Testis (tissue), 3 donors: ENCODE measurements around the gene DDN. TPM values are rescaled to one million over a fixed set of nuclear protein-coding genes. Genes with fewer than 3 reads are reported as not detected.

Experiments
- DNase-seq: peaks from one replicate; pipeline ENCODE4 v3.0.0-alpha.2; 2019
- H3K27ac ChIP-seq, 2 donors: fragments of 200-600 bp; sonication (generic); one replicate each; pipeline ENCODE4 v1.5.1; 2019
- H3K27me3 ChIP-seq: fragments of 200-600 bp; sonication (generic); one replicate; pipeline ENCODE4 v1.5.1; 2019
- H3K36me3 ChIP-seq: fragments of 200-600 bp; sonication (generic); one replicate; pipeline ENCODE4 v1.5.1; 2017; ENCODE audit warnings: low read depth; ENCODE audit errors: missing control alignments
- H3K4me1 ChIP-seq: fragments of 200-600 bp; sonication (generic); one replicate; pipeline ENCODE4 v1.5.1; 2019
- H3K4me3 ChIP-seq, 2 donors: fragments of 200-600 bp; sonication (generic); one replicate each; pipeline ENCODE4 v1.5.1; 2017 to 2019
- H3K9me3 ChIP-seq: fragments of 200-600 bp; sonication (generic); one replicate; pipeline ENCODE4 v1.5.1; 2017
- POLR2A ChIP-seq: fragments of 450-650 bp; IDR thresholded peaks from one replicate; pipeline ENCODE4 v1.6.1; 2017; ENCODE audit warnings: antibody characterized with exemption, mild to moderate bottlenecking, moderate library complexity
- WGBS, 2 donors: methylation state at CpG; one replicate each; pipeline ENCODE4 v1.1.5; 2018; 5-methylcytosine and 5-hydroxymethylcytosine counted together
- intact Hi-C: fragments of 100-400 bp; cut with DNase I; formaldehyde crosslinking; loops from one replicate; pipeline ENCODE4 v1.15.1; 2023; ENCODE audit warnings: low total_unique reads
- polyA plus RNA-seq: library from polyadenylated mRNA; stranded (reverse); fragments of 350-450 nt; fragmentation: Illumina TruSeq; extraction: RNeasy Lipid Tissue Mini Kit (QIAGEN cat#74804); gene quantifications from one replicate; pipeline ENCODE4 v1.2.3, GENCODE V29; 2014; ENCODE audit warnings: low read depth, low replicate concordance; ENCODE audit not compliant: insufficient read depth
- total RNA-seq, 2 donors: library from RNA; depleted of rRNA; stranded (reverse); fragments of >200 nt; gene quantifications; one replicate each; pipeline ENCODE4 v1.2.3, GENCODE V29; 2016
- TF ChIP-seq, protein P1 (sequence below), 3 experiments: fragments of 450-650 bp in 2 of 3; fragments of 200-600 bp in 1 of 3; sonication (generic) in 1 of 3; IDR thresholded peaks; one replicate each; pipeline ENCODE4 v1.5.1; 2016 to 2019; ENCODE audit warnings: antibody characterized with exemption in 3 of 3, mild to moderate bottlenecking in 2 of 3, moderate library complexity in 1 of 3

Gene DDN
- total and polyA plus RNA-seq, 3 donors from 2014 or later = 0.31 to 0.96 (median 0.55) TPM

DNA sequence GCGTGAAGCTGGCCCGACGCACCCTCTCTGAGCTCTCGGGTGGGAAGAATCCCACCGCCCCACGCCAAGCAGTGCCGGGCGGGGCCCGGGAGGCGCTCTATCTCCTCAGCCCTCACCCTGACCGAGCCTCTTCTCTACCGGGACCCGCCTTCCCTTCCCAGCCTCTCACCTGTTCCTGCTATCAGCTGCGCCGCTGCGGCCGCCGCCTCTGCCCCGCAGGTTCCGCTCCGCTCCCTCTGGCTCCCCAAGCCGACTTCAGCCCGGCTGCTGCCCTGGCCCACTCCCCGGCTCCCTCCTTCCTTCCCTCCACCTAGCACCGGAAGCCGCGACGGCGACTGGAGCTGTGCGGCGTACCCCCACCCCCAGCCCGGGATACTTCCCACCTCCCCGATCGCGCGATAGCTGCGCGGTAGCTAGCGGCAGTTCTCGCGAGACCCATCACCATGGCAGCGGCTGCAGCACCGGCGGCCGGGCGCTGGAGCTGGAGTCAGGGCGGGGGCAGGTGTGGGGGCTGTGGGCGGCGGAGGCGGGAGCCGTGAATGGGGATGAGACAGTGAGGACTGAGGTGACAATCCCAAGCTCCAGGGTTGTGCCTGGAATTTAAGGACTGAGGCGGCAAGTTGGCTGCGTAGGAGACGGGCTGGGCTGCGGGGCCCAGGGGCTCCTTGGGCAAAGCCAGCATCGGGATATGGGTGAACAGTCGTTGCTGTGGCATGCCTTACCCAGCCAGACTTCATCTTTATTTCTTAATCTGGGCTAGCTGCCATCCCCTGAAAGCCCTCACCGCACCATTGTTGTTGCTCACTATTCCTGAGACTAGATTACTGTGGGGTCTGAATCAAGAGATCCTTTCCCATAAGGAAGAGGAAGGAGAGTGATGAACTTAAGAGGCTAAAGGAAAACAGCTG is 41.8 kb downstream of the DDN start, which contains the start of gene ARF3:
TSS of gene ARF3 (minus strand) at position 347 of the 908 bp plus-strand sequence. CDS start 16,392 bp downstream, outside the sequence.
- H3K9me3 ChIP-seq = no peaks in the 10 kb centered on the region
- peaks cover 12% of the 10 kb centered on the region for H3K4me1 ChIP-seq
- TF ChIP-seq, protein P1, sequence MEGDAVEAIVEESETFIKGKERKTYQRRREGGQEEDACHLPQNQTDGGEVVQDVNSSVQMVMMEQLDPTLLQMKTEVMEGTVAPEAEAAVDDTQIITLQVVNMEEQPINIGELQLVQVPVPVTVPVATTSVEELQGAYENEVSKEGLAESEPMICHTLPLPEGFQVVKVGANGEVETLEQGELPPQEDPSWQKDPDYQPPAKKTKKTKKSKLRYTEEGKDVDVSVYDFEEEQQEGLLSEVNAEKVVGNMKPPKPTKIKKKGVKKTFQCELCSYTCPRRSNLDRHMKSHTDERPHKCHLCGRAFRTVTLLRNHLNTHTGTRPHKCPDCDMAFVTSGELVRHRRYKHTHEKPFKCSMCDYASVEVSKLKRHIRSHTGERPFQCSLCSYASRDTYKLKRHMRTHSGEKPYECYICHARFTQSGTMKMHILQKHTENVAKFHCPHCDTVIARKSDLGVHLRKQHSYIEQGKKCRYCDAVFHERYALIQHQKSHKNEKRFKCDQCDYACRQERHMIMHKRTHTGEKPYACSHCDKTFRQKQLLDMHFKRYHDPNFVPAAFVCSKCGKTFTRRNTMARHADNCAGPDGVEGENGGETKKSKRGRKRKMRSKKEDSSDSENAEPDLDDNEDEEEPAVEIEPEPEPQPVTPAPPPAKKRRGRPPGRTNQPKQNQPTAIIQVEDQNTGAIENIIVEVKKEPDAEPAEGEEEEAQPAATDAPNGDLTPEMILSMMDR (IDR thresholded peaks at IDR 0.05) = no peak
- no peak for TF ChIP-seq POLR2A
- H3K27ac ChIP-seq = peak within 1 kb of the TSS; percentile 72 to 75
- no peaks in the 10 kb centered on the region for H3K36me3 ChIP-seq
- peak; percentile 97 for DNase-seq
- intact Hi-C loops = no loop called here
- H3K27me3 ChIP-seq = no peaks in the 10 kb centered on the region
- H3K4me3 ChIP-seq = peak within 1 kb of the TSS; percentile 88 to 90
- WGBS, 2 donors = 0 to 2% methylated on average over 20 to 56 of the region's 58 CpGs

DNA sequence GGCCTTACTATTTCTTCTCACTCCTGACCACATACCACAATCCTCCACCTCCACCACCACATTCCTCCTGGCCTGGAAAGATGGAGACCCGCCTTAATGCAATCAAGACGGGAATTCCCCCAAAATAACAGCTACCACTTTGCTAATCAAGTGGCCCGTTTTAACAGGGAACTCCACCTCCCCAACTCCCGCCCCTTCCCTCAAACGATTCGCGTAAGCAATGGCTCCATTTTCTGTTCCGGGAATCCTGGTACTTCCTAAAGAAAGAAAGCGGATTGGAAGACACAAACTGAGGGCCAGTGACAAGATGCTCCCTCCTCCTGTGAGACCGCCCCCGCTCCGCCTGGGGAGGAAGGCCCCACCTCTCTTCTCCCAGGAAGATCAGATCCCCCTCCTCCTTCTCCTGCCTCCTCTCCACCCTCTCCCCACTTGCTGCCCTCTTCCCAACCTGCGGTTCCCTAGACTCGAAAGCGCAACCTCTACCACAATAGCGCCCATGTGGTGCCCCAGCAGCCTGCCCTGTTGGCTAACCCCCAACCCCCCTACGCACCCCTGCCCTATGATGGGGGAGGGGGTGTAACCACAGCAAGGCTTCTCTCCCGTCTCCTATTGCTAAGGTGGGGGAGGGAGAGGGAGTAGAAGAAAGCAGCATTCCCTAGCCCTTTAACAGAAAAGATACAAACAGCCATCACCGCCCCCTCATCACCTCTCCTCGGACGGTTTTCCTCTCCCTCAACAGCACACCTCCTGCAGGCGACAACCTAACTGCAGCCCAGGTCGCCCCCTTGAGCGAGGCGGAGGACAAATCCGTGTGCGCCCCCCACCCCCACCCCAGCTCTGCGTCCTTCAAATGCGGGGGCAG is 42.7 kb downstream of the DDN start:
- Histone ChIP-seq H3K27me3 (no peaks in the 10 kb centered on the region), H3K36me3 (no peaks in the 10 kb centered on the region), H3K4me1 (peaks cover 12% of the 10 kb centered on the region), H3K27ac (peak overlapping the region; percentile 72 to 75), H3K9me3 (no peaks in the 10 kb centered on the region), H3K4me3 (peak overlapping the region; percentile 88 to 90)
- intact Hi-C loops = no loop called here
- WGBS, 2 donors = 1% methylated on average over 27 to 29 of the region's 29 CpGs
- DNase-seq = peak; percentile 91
- TF ChIP-seq POLR2A = no peak
- TF ChIP-seq, protein P1 (IDR thresholded peaks at IDR 0.05) = no peak

DNA sequence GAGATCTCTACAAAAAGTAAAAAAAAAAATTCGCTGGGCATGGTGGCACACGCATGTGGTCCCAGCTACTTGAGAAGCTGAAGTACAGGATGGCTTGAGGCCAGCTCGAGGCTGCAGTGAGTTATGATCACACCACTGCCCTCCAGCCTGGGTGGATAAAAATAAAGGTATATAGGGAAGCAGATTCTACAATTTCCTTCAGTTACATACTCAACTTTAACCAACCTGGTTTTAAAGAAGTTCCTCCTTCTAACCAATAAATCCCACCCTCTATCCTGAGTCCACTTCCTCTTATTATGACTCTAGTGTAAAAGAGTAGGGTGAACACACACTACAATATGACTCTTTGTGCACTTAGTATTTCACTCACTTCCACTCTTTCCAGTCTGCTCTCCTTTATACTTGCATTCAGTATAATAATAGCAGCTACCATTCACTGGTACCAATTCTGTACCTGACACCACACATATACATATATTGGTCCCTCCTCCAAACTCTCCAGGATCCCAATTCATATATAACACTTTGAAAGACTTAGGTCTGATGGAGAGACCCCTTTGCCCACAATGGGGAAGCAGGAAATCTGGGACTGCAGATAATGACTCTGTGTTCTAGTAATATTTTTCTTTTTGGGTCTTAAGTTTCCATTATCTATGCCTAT is 44.2 kb downstream of the DDN start:
- no peaks in the 10 kb centered on the region for H3K27me3 ChIP-seq
- no peak for DNase-seq
- intact Hi-C loops = no loop called here
- H3K27ac ChIP-seq = no peak overlapping the region
- no peak overlapping the region for H3K4me3 ChIP-seq
- no peaks in the 10 kb centered on the region for H3K36me3 ChIP-seq
- H3K9me3 ChIP-seq = no peaks in the 10 kb centered on the region
- TF ChIP-seq, protein P1 (IDR thresholded peaks at IDR 0.05) = no peak
- TF ChIP-seq POLR2A = no peak
- 73 to 76% methylated on average over 3 of the region's 3 CpGs for WGBS, 2 donors
- peaks cover 12% of the 10 kb centered on the region for H3K4me1 ChIP-seq

DNA sequence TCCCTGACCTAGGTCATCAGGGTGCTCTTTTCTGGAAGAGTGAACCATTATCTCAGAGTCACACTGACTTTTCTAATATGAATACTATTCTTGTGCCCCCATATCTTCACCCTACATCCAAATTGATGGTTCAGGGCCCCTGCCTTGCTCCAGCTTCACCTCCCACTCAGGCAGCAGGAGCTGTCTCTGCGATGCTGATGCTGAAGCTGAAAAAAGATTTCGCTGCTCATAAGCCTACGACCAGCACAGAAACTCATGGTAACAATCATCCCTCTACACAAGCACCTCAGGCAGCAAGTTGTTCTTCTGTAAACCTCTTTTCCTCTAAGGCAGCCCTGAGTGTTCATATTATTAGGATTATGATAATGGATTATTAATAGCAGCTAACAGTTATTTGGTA is 45.1 kb downstream of the DDN start:
- Histone ChIP-seq H3K4me1 (peaks cover 12% of the 10 kb centered on the region), H3K27ac (no peak overlapping the region), H3K36me3 (no peaks in the 10 kb centered on the region), H3K9me3 (no peaks in the 10 kb centered on the region), H3K4me3 (no peak overlapping the region), H3K27me3 (no peaks in the 10 kb centered on the region)
- no peak for TF ChIP-seq POLR2A
- TF ChIP-seq, protein P1 (IDR thresholded peaks at IDR 0.05) = no peak
- intact Hi-C loops = no loop called here
- 78 to 91% methylated on average over 3 of the region's 3 CpGs for WGBS, 2 donors
- DNase-seq = no peak
